AG08396 (cell line): ENCODE measurements around the gene PCP4.
"Not testable (repeated sequence)": the region's sequence is repeated elsewhere in the genome, so short reads cannot be mapped to it uniquely, and the experiment has no call there.

ENCODE experiments used
- DNase-seq: peaks from one replicate; pipeline ENCODE4 v3.0.0; 2012; ENCODE audit warnings: low spot score, mixed read lengths

PCP4 gene

GRCh38 chr21:39866093-39866492 lies 1.1 kb upstream of the PCP4 start:
- no peak for DNase-seq

- no peak for DNase-seq
These were observed 2.0 kb downstream of the PCP4 start for GRCh38 chr21:39869141-39869818.

- no peak for DNase-seq
These were observed 6.4 kb downstream of the PCP4 start for GRCh38 chr21:39873687-39874086.

GRCh38 chr21:39874206-39874605 lies 7.0 kb downstream of the PCP4 start:
- no peak for DNase-seq

- DNase-seq = no peak
These were observed 7.5 kb downstream of the PCP4 start for GRCh38 chr21:39874759-39875158.

- DNase-seq = no peak
These were observed 14.4 kb downstream of the PCP4 start for GRCh38 chr21:39881661-39882060.

GRCh38 chr21:39882151-39882838 lies 15.1 kb downstream of the PCP4 start:
- DNase-seq = no peak

- DNase-seq = no peak
These were observed 15.6 kb downstream of the PCP4 start for GRCh38 chr21:39882839-39883195.

- DNase-seq = no peak
These were observed 18.0 kb downstream of the PCP4 start for GRCh38 chr21:39885119-39885848.

GRCh38 chr21:39888848-39889247 lies 21.6 kb downstream of the PCP4 start:
- DNase-seq = no peak

GRCh38 chr21:39891111-39891510 lies 23.9 kb downstream of the PCP4 start:
- no peak for DNase-seq

- not testable (repeated sequence) for DNase-seq
These were observed 24.6 kb downstream of the PCP4 start for GRCh38 chr21:39891863-39892262.

- no peak for DNase-seq
These were observed 33.3 kb downstream of the PCP4 start for GRCh38 chr21:39900491-39900890.

GRCh38 chr21:39900911-39901310 lies 33.7 kb downstream of the PCP4 start:
- DNase-seq = no peak

GRCh38 chr21:39902986-39903385 lies 35.7 kb downstream of the PCP4 start:
- no peak for DNase-seq

- no peak for DNase-seq
These were observed 37.2 kb downstream of the PCP4 start for GRCh38 chr21:39904457-39904856.

GRCh38 chr21:39908265-39908923 lies 41.2 kb downstream of the PCP4 start:
- DNase-seq = no peak

- no peak for DNase-seq
These were observed 44.3 kb downstream of the PCP4 start for GRCh38 chr21:39911286-39912199.

- no peak for DNase-seq
These were observed 46.6 kb downstream of the PCP4 start for GRCh38 chr21:39913706-39914305.

GRCh38 chr21:39915881-39916280 lies 48.6 kb downstream of the PCP4 start:
- DNase-seq = no peak

GRCh38 chr21:39918558-39918957 lies 51.3 kb downstream of the PCP4 start:
- no peak for DNase-seq
